Peyer's patch (tissue), 4 donors: Measurements from ENCODE around the gene FAM50A.

Source experiments
- CTCF ChIP-seq, 6 experiments: fragments of 450-650 bp in 4 of 6; fragments of 200-600 bp in 2 of 6; sonication (generic) in 1 of 6; IDR thresholded peaks; one replicate each; pipeline ENCODE4 v1.5.1; 2017 to 2019; ENCODE audit warnings: antibody characterized with exemption in 6 of 6, mild to moderate bottlenecking in 3 of 6, moderate library complexity in 1 of 6
- POLR2A ChIP-seq, 2 donors: fragments of 450-650 bp; IDR thresholded peaks; one replicate each; pipeline ENCODE4 v1.5.1; 2017; ENCODE audit warnings: antibody characterized with exemption in 2 of 2, mild to moderate bottlenecking in 2 of 2, moderate library complexity in 2 of 2

GRCh38 chrX:154476821-154477220, 32.9 kb downstream of the FAM50A start:
- TF ChIP-seq CTCF (IDR thresholded peaks at IDR 0.05): no peak
- TF ChIP-seq POLR2A (IDR thresholded peaks at IDR 0.05): no peak
